Cardiac muscle cell (in vitro differentiated cells and primary cell): ENCODE data around the gene CYP26B1. TPM values are rescaled to one million over a fixed set of nuclear protein-coding genes. Genes with fewer than 3 reads are reported as not detected.
A peak's percentile ranks its signal among the peaks of the same experiment; 100 is the strongest.

Experiments used
- DNase-seq, 2 donors: peaks; one replicate each; pipeline versions ENCODE4 v3.0.0 to v3.0.0-alpha.2; 2010 to 2017; ENCODE audit warnings: low read depth in 1 of 2, low spot score in 1 of 2
- H3K27ac ChIP-seq: fragments of 200-600 bp; sonication (generic); 2 replicates; pipeline ENCODE4 v1.5.1; 2016
- H3K27me3 ChIP-seq: fragments of 200-600 bp; sonication (generic); 2 replicates; pipeline ENCODE4 v1.6.0; 2016; ENCODE audit warnings: control low read depth
- H3K36me3 ChIP-seq: fragments of 200-600 bp; sonication (generic); 2 replicates; pipeline ENCODE4 v1.5.1; 2016; ENCODE audit warnings: control low read depth
- H3K4me1 ChIP-seq: fragments of 200-600 bp; sonication (generic); 2 replicates; pipeline ENCODE4 v1.8.1; 2017; ENCODE audit warnings: low read depth, mild to moderate bottlenecking, mixed run types
- H3K4me3 ChIP-seq: fragments of 200-600 bp; sonication (generic); 2 replicates; pipeline ENCODE4 v1.5.1; 2016; ENCODE audit warnings: mild to moderate bottlenecking
- H3K9me3 ChIP-seq: fragments of 200-600 bp; sonication (generic); 2 replicates; pipeline ENCODE4 v1.5.1; 2017; ENCODE audit warnings: low read depth, mild to moderate bottlenecking, control low read depth
- CTCF ChIP-seq: IDR thresholded peaks from 2 replicates; pipeline ENCODE4 v1.5.1; 2012; ENCODE audit warnings: low read depth, mild to moderate bottlenecking, low read length
- polyA plus RNA-seq: library from polyadenylated mRNA; unstranded; fragments of >200 nt; fragmentation: Nextera tagmentation; extraction: Ambion mirVana; gene quantifications from 2 replicates; pipeline ENCODE4 v1.2.1, GENCODE V29; 2016
- total RNA-seq: library from RNA; depleted of rRNA; stranded (reverse); fragments of >200 nt; gene quantifications from 2 replicates; pipeline ENCODE4 v1.2.3, GENCODE V29; 2016

Gene CYP26B1
- total and polyA plus RNA-seq, 2 experiments from 2014 or later: 1.2 to 3.1 TPM

DNA sequence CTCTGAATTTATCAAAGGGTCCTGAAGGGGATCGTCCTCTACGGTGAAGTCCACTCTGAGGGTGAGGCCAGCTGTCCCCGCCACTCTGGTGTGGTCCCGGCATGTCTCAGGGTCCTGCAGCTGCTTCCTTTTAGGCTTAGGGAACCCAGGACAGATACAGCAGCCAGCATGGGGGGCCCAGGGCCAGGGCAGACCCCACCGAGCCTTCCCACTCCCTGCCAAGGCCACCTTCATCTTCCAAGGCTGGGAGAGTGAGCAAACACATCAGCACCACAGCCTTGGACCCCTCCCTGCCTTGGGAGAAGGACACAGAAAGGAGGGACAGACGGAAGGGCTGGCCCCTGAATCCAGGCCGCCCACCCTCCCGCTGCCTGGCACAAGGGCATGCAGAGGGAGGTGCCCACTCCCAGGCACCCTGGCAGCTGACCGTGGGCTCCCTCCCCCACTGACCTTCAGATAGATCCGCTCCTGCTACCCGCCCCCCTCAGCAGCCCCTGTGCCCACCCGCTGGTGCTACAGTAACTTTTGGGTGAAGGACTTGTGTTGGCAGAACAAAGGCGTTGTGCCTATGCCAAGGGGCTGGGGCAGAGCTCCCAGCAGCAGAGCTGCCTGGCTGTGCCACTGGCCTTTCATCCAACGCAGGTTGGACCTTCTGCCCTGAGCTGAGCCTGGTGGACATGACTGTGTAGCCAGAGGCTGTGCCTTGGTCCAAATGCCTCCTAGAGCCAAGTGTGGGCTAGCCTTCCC is 7.6 kb downstream of the CYP26B1 start:
- peaks cover 58% of the 10 kb centered on the region for H3K27me3 ChIP-seq
- H3K27ac ChIP-seq: no peak overlapping the region
- H3K9me3 ChIP-seq: no peaks in the 10 kb centered on the region
- no peak overlapping the region for H3K4me3 ChIP-seq
- no peaks in the 10 kb centered on the region for H3K36me3 ChIP-seq
- peaks cover 6% of the 10 kb centered on the region for H3K4me1 ChIP-seq
- no peak for DNase-seq
- TF ChIP-seq CTCF: no peak

DNA sequence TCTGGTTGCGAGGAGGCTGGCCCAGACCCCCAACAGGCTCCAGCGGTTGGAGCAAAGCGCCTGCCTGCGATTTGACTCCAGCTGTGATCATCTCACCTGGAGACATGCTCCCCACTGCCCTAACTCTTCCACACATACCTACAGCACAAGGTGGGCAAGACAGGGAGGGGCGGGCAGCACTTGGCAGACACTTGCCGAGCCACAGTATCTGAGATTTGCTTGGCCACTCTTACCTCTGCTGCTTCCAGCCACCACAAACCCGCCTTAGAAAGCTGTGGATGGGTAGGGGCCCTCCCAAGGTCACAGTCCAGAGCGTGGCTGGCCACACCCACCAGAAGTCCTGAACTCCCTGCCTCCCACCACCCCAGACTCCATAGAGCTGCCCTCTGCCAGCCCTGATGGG is 8.2 kb downstream of the CYP26B1 start:
- Histone ChIP-seq H3K4me1 (peaks cover 6% of the 10 kb centered on the region), H3K27me3 (peaks cover 53% of the 10 kb centered on the region), H3K4me3 (no peak overlapping the region), H3K9me3 (no peaks in the 10 kb centered on the region), H3K27ac (no peak overlapping the region), H3K36me3 (no peaks in the 10 kb centered on the region)
- no peak for DNase-seq
- TF ChIP-seq CTCF: no peak

DNA sequence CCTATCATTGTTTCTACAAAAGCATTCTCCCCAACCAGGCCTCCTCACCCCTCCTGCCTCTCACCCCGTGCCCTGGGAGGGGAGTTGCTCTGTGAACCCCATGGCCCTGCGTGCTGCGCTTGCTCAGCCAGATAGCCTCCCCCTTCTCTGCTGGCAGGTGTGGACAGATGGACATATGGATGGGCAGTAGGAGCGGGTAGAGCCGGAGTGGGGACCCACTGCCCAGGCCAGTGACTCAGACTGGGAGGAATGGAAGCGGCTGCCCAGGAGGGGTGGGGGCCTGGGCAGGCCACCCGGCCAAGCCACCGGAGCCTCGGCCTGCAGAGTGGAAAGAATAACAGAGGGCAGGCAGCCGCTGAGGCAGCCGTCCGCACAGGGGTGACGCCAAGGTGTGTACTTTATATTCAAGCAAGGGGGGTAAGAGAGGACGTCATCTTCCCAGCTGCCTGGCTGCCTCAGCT is 8.7 kb downstream of the CYP26B1 start:
- peaks cover 6% of the 10 kb centered on the region for H3K4me1 ChIP-seq
- TF ChIP-seq CTCF: no peak
- no peak for DNase-seq
- H3K4me3 ChIP-seq: no peak overlapping the region
- no peaks in the 10 kb centered on the region for H3K36me3 ChIP-seq
- H3K9me3 ChIP-seq: no peaks in the 10 kb centered on the region
- H3K27me3 ChIP-seq: peaks cover 47% of the 10 kb centered on the region
- H3K27ac ChIP-seq: no peak overlapping the region

DNA sequence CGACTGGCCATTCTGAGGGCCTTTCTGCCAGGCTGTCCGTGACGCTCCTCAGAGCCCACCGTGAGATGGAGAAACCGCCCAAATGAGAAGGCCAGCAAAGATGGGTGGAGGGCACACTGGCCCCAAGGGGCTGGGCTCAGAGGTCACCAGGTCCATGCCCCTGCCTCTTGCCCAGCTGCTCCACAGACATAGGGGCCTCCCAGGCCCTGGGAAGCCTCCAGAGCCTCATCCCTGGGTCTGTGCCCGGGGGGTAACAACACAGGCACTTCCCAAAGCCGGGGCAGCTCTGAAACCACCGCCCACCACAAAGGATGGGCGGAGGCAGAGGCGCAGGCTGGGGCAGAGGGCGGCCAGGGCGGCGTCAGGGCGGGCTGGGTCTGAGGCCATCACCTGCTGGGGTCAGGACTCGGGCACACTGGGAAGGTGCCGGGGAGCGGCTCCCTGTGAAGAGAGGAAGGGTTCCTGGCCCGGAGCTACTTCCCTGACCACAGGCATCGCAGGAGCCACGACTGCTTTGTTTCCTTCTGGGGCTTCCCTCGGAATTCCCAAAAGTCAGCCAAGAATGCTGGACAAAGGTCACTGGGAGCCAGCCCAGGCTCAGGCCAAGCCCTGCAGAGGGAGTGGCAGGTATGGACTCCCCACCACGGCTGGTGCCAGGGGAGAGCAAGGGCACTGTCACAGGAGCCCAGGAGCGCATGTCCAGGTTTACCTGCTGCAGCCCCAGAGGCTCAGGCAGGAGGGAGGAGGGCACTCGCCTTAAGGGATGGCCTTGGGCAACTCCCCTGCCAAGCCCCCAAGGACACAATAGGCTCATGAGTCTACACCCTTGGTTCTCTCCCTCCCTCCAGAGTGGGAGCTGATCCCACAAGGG is 9.4 kb downstream of the CYP26B1 start:
- H3K4me1 ChIP-seq: peaks cover 2% of the 10 kb centered on the region
- peaks cover 40% of the 10 kb centered on the region for H3K27me3 ChIP-seq
- no peaks in the 10 kb centered on the region for H3K9me3 ChIP-seq
- no peaks in the 10 kb centered on the region for H3K36me3 ChIP-seq
- H3K27ac ChIP-seq: no peak overlapping the region
- TF ChIP-seq CTCF: no peak
- H3K4me3 ChIP-seq: no peak overlapping the region
- peak in 1 of 2 donors; percentile 33 for DNase-seq

GRCh38 chr2:72137498-72138010 is 10.1 kb downstream of the CYP26B1 start:
- no peaks in the 10 kb centered on the region for H3K4me1 ChIP-seq
- no peak overlapping the region for H3K4me3 ChIP-seq

More at GRCh38 chr2:72137498-72138010, 10.1 kb downstream of the CYP26B1 start:
- peak; percentile 98 for TF ChIP-seq CTCF
- Histone ChIP-seq H3K27me3 (peaks cover 34% of the 10 kb centered on the region), H3K9me3 (no peaks in the 10 kb centered on the region), H3K27ac (no peak overlapping the region), H3K36me3 (no peaks in the 10 kb centered on the region)
- DNase-seq: peak; percentile 52 to 76
